A673 (cell line): Measurements from ENCODE around the gene ADORA2A. TPM values are rescaled to one million over a fixed set of nuclear protein-coding genes. Genes with fewer than 3 reads are reported as not detected.

Experiments used
- BruUV-seq: library from RNA; stranded (reverse); fragments of 400-500 nt; replicated peaks from 2 replicates; lab custom pipeline; 2021; lab: Mats Ljungman, UMichigan
- CTCF ChIA-PET: fragments of 300-600 bp; sonication (Branson Sonifier 250); formaldehyde crosslinking; loops from one replicate; lab custom pipeline; 2022; ENCODE audit warnings: antibody characterized with exemption; lab: Charles Lee
- POLR2A ChIA-PET: fragments of 300-600 bp; sonication (Branson Sonifier 250); formaldehyde crosslinking; loops from one replicate; lab custom pipeline; 2022; ENCODE audit warnings: antibody characterized with exemption; ENCODE audit not compliant: low non-redundant PET; lab: Charles Lee
- DNase-seq: peaks from one replicate; pipeline ENCODE4 v3.0.0-alpha.2; 2015; ENCODE audit warnings: low spot score
- H3K27ac ChIP-seq: fragments of 200-600 bp; sonication (generic); 2 replicates; pipeline ENCODE4 v1.5.1; 2016; ENCODE audit warnings: mixed run types, low read depth, mild to moderate bottlenecking, mixed read lengths, antibody characterized with exemption, low read length; ENCODE audit not compliant: poor library complexity, severe bottlenecking
- H3K27me3 ChIP-seq: fragments of 200-600 bp; sonication (generic); replicated peaks from 2 replicates; pipeline ENCODE4 v1.6.1; 2017; ENCODE audit warnings: mixed run types, low read depth, mild to moderate bottlenecking, mixed read lengths, antibody characterized with exemption, low read length; ENCODE audit not compliant: insufficient read depth, poor library complexity
- H3K36me3 ChIP-seq: fragments of 200-600 bp; sonication (generic); 2 replicates; pipeline ENCODE4 v1.6.1; 2016; ENCODE audit warnings: mixed run types, mild to moderate bottlenecking, mixed read lengths, antibody characterized with exemption, low read length; ENCODE audit not compliant: insufficient read depth, poor library complexity, severe bottlenecking
- H3K4me1 ChIP-seq: fragments of 200-600 bp; sonication (generic); 2 replicates; pipeline ENCODE4 v1.6.1; 2017; ENCODE audit warnings: mixed run types, mild to moderate bottlenecking, mixed read lengths, antibody characterized with exemption, low read length; ENCODE audit not compliant: insufficient read depth, poor library complexity, severe bottlenecking
- H3K4me3 ChIP-seq: fragments of 200-600 bp; sonication (generic); 2 replicates; pipeline ENCODE4 v1.5.1; 2016; ENCODE audit warnings: low read depth, mixed run types, mild to moderate bottlenecking, mixed read lengths, low read length; ENCODE audit not compliant: poor library complexity, severe bottlenecking
- H3K9me3 ChIP-seq: fragments of 200-600 bp; sonication (generic); 2 replicates; pipeline ENCODE4 v1.6.1; 2016; ENCODE audit warnings: mixed run types, low read depth, mild to moderate bottlenecking, mixed read lengths, antibody characterized with exemption, low read length; ENCODE audit not compliant: poor library complexity, severe bottlenecking
- CTCF ChIP-seq: fragments of 300-800, 200-600 bp; sonication (generic); conservative IDR thresholded peaks from 2 replicates; pipeline ENCODE4 v1.5.1; 2017; ENCODE audit warnings: low read depth, mild to moderate bottlenecking, antibody characterized with exemption, low read length, moderate library complexity, mixed read lengths
- EZH2 ChIP-seq: fragments of 200-600 bp; sonication (generic); IDR thresholded peaks from 2 replicates; pipeline ENCODE4 v1.6.1; 2017; ENCODE audit warnings: borderline replicate concordance, low read depth, mild to moderate bottlenecking, mixed read lengths, antibody characterized with exemption, low read length; ENCODE audit not compliant: poor library complexity, severe bottlenecking
- intact Hi-C: fragments of 100-400 bp; cut with micrococcal nuclease; formaldehyde crosslinking; loops from one replicate; pipeline ENCODE4 v1.10.0; 2022; ENCODE audit not compliant: unreplicated experiment
- total RNA-seq: library from RNA; stranded (reverse); gene quantifications from 2 replicates; pipeline ENCODE4 v1.2.3, GENCODE V29; 2021

The ADORA2A gene
- total RNA-seq, 1 experiment from 2014 or later: 9.6 TPM

- H3K4me1 ChIP-seq: peaks cover 41% of the 10 kb centered on the region
- BruUV-seq: no TSS peak
Measured at GRCh38 chr22:24444251-24444650, 16.9 kb downstream of the ADORA2A start.

GRCh38 chr22:24444729-24445466 lies 17.5 kb downstream of the ADORA2A start:
- intact Hi-C loops: no loop called here
- TF ChIP-seq EZH2: no peak
- TF ChIP-seq CTCF: no peak
- H3K4me3 ChIP-seq: no peak overlapping the region
- POLR2A ChIA-PET: interaction anchor here (0.6 kb wide), 1 partner anchor 22 kb away, joined by 6 read pairs; no protein-coding TSS in a partner anchor
- H3K27ac ChIP-seq: peak overlapping the region; percentile 22
- CTCF ChIA-PET: no interaction called here
- H3K27me3 ChIP-seq: no peaks in the 10 kb centered on the region
- no peaks in the 10 kb centered on the region for H3K9me3 ChIP-seq
- no peak for DNase-seq
- no peaks in the 10 kb centered on the region for H3K36me3 ChIP-seq
- no TSS peak for BruUV-seq
- H3K4me1 ChIP-seq: peaks cover 48% of the 10 kb centered on the region

More at GRCh38 chr22:24444251-24444650, 16.9 kb downstream of the ADORA2A start:
- Histone ChIP-seq H3K9me3 (no peaks in the 10 kb centered on the region), H3K4me3 (no peak overlapping the region), H3K36me3 (no peaks in the 10 kb centered on the region), H3K27ac (peak overlapping the region; percentile 22), H3K27me3 (no peaks in the 10 kb centered on the region)
- no peak for DNase-seq
- intact Hi-C loops: no loop called here
- CTCF ChIA-PET: no interaction called here
- POLR2A ChIA-PET: no interaction called here
- TF ChIP-seq CTCF (no peak), EZH2 (no peak)

- Histone ChIP-seq H3K9me3 (no peaks in the 10 kb centered on the region), H3K36me3 (no peaks in the 10 kb centered on the region), H3K4me3 (no peak overlapping the region), H3K27me3 (no peaks in the 10 kb centered on the region), H3K27ac (peak overlapping the region; percentile 22), H3K4me1 (peaks cover 55% of the 10 kb centered on the region)
- peak; percentile 55 for DNase-seq
- CTCF ChIA-PET: no interaction called here
- BruUV-seq: no TSS peak
- no peak for TF ChIP-seq EZH2
- no peak for TF ChIP-seq CTCF
- intact Hi-C loops: no loop called here
- POLR2A ChIA-PET: interaction anchor here (0.6 kb wide), 1 partner anchor 23 kb away, joined by 6 read pairs; no protein-coding TSS in a partner anchor
Measured at GRCh38 chr22:24445481-24446259, 18.3 kb downstream of the ADORA2A start.
